K562 (cell line): ENCODE data around the gene S100A10. TPM values are rescaled to one million over a fixed set of nuclear protein-coding genes. Genes with fewer than 3 reads are reported as not detected.

Source experiments
- ATAC-seq: fragments of 200-7000 bp; cut with Tn5 transposase; 3 replicates; pipeline ENCODE4 v1.9.1; 2020; ENCODE audit warnings: moderate library complexity
- BruUV-seq: library from RNA; stranded (reverse); fragments of 400-500 nt; replicated peaks from 2 replicates; lab custom pipeline; 2021; lab: Mats Ljungman, UMichigan
- CTCF ChIA-PET: fragments of 300-600 bp; formaldehyde crosslinking; extraction: SDS; loops from one replicate; lab custom pipeline; 2021; ENCODE audit warnings: low intra/inter-chr PET ratio; lab: Yijun Ruan, JAX
- POLR2A ChIA-PET: fragments of 300-600, 350-650 bp; sonication (Branson Sonifier 250); formaldehyde crosslinking; extraction: SDS; loops from one replicate; lab custom pipeline; 2021; ENCODE audit warnings: antibody characterized with exemption, inconsistent platforms; lab: Yijun Ruan, JAX
- DNase-seq, 4 experiments: peaks; one replicate each; pipeline versions ENCODE4 v3.0.0 to v3.0.0-alpha.2; 2011 to 2018; ENCODE audit warnings: low spot score in 3 of 4, mixed read lengths in 3 of 4; ENCODE audit errors: extremely low read depth in 1 of 4
- FAIRE-seq: peaks from 2 replicates; lab custom pipeline; 2011; peaks lifted over from hg19 to GRCh38; lab: Jason Lieb, UNC
- H2AFZ ChIP-seq: 2 replicates; pipeline ENCODE4 v1.6.0; 2011; ENCODE audit warnings: low read depth, low read length, control low read depth, inconsistent platforms
- H3K27ac ChIP-seq: fragments of 200-600 bp; 3 replicates; pipeline ENCODE4 v1.8.0; 2011; ENCODE audit warnings: low read depth, mild to moderate bottlenecking, control low read depth, inconsistent platforms, low read length, moderate library complexity, mixed read lengths; ENCODE audit errors: extremely low read depth
- H3K27me3 ChIP-seq, 2 experiments: fragments of 300-600 bp in 1 of 2; 2 replicates in 1 of 2; 3 replicates in 1 of 2; pipeline versions ENCODE4 v1.6.0 to v1.8.0; 2011; ENCODE audit warnings: inconsistent platforms in 2 of 2, low read length in 2 of 2, mild to moderate bottlenecking in 1 of 2, mixed read lengths in 1 of 2, moderate library complexity in 1 of 2; ENCODE audit not compliant: control insufficient read depth in 2 of 2, insufficient read depth in 2 of 2
- H3K36me3 ChIP-seq: fragments of 300-600 bp; 3 replicates; pipeline ENCODE4 v1.8.0; 2011; ENCODE audit warnings: mild to moderate bottlenecking, low read length, inconsistent platforms; ENCODE audit not compliant: control insufficient read depth, insufficient read depth
- H3K4me1 ChIP-seq, 2 experiments: fragments of 200-600 bp in 1 of 2; replicated peaks in 1 of 2; 2 replicates in 1 of 2; 3 replicates in 1 of 2; pipeline versions ENCODE4 v1.5.1 to v1.8.0; 2011; ENCODE audit warnings: inconsistent platforms in 2 of 2, low read length in 2 of 2, mild to moderate bottlenecking in 1 of 2, mixed read lengths in 1 of 2, moderate library complexity in 1 of 2; ENCODE audit not compliant: control insufficient read depth in 2 of 2, insufficient read depth in 2 of 2
- H3K4me2 ChIP-seq: 2 replicates; pipeline ENCODE4 v1.6.1; 2011; ENCODE audit warnings: low read length, control low read depth, inconsistent platforms, mixed read lengths; ENCODE audit not compliant: insufficient read depth
- H3K4me3 ChIP-seq: fragments of 200-600 bp; sonication (generic), shearing (Covaris generic); 2 replicates; pipeline ENCODE4 v1.5.1; 2016; ENCODE audit warnings: control low read depth, inconsistent platforms
- H3K79me2 ChIP-seq: fragments of 200-600 bp; 3 replicates; pipeline ENCODE4 v1.8.0; 2011; ENCODE audit warnings: low read length, inconsistent platforms; ENCODE audit not compliant: control insufficient read depth, insufficient read depth
- H3K9ac ChIP-seq, 2 experiments: 2 replicates each; pipeline versions ENCODE4 v1.6.0 to v1.6.1; 2011; ENCODE audit warnings: low read depth in 2 of 2, low read length in 2 of 2, control low read depth in 1 of 2, inconsistent platforms in 1 of 2, mild to moderate bottlenecking in 1 of 2, mixed read lengths in 1 of 2; ENCODE audit not compliant: insufficient read depth in 1 of 2
- H3K9me1 ChIP-seq: one replicate; pipeline ENCODE4 v1.6.0; 2011; ENCODE audit warnings: inconsistent platforms, mild to moderate bottlenecking, low read length, moderate library complexity; ENCODE audit not compliant: control insufficient read depth, insufficient read depth
- H3K9me3 ChIP-seq: replicated peaks from 2 replicates; pipeline ENCODE4 v1.5.1; 2011; ENCODE audit warnings: low read depth, low read length, inconsistent platforms; ENCODE audit not compliant: control insufficient read depth, insufficient read depth
- H4K20me1 ChIP-seq: replicated peaks from 2 replicates; pipeline ENCODE4 v1.6.1; 2011; ENCODE audit warnings: low read length, inconsistent platforms, mixed read lengths; ENCODE audit not compliant: control insufficient read depth, insufficient read depth
- E2F8 ChIP-seq: fragments of 450-650 bp; IDR thresholded peaks from 2 replicates; pipeline ENCODE4 v1.7.1; 2018; ENCODE audit warnings: mild to moderate bottlenecking, low read depth; ENCODE audit not compliant: partially characterized antibody
- HEY1 ChIP-seq: fragments of 250-450 bp; sonication (Bioruptor Pico); IDR thresholded peaks from 2 replicates; pipeline ENCODE4 v1.5.0; 2020; ENCODE audit warnings: mild to moderate bottlenecking, moderate library complexity, borderline replicate concordance
- RFX1 ChIP-seq: fragments of 450-650 bp; IDR thresholded peaks from 2 replicates; pipeline ENCODE4 v1.6.1; 2016; ENCODE audit warnings: mild to moderate bottlenecking, moderate library complexity
- TBP ChIP-seq: optimal IDR thresholded peaks from 2 replicates; pipeline ENCODE3; 2011; ENCODE audit warnings: low read depth, low read length, improper control_type of control experiment
- ZBTB40 ChIP-seq, 2 experiments: fragments of 450-650 bp in 1 of 2; sonication (generic) in 1 of 2; formaldehyde crosslinking in 1 of 2; IDR thresholded peaks; 2 replicates each; pipeline versions ENCODE4 v1.7.1 to v1.9.0; 2016 to 2022; ENCODE audit warnings: inconsistent platforms in 1 of 2, mild to moderate bottlenecking in 1 of 2, missing genetic modification reagents in 1 of 2
- ZNF655 ChIP-seq: fragments of 250-450 bp; sonication (Bioruptor Pico); IDR thresholded peaks from 2 replicates; pipeline ENCODE4 v1.5.0; 2021
- WGBS: fragments of 100-300 bp; shearing (Covaris generic); methylation state at CpG from one replicate; pipeline ENCODE4 v1.1.6; 2016; ENCODE audit warnings: low coverage, mixed read lengths; ENCODE audit not compliant: insufficient coverage; ENCODE audit errors: missing lambda C conversion rate; 5-methylcytosine and 5-hydroxymethylcytosine counted together
- in situ Hi-C: fragments of 300-500 bp; cut with MboI; formaldehyde crosslinking; loops from 4 replicates; pipeline ENCODE4 v1.15.0; 2018; ENCODE audit warnings: inconsistent platforms, mixed read lengths
- intact Hi-C: fragments of 100-400 bp; cut with micrococcal nuclease; formaldehyde crosslinking; loops from 2 replicates; pipeline ENCODE4 v1.14.2; 2022
- polyA plus RNA-seq, 8 experiments: library from polyadenylated mRNA; depleted of rRNA in 4 of 8; stranded (reverse) in 5 of 8; unstranded in 3 of 8; fragments of >200 nt; fragmentation: Nextera tagmentation in 2 of 8; fragmentation: Illumina TruSeq in 1 of 8; extraction: Ambion mirVana in 2 of 8; extraction: Trizol in 1 of 8; gene quantifications; 2 replicates each; pipeline versions ENCODE4 v1.2.1 to v1.2.3, GENCODE V29; 2011 to 2014; ENCODE audit warnings: inconsistent platforms in 1 of 8, missing spikeins in 1 of 8
- total RNA-seq, 7 experiments: library from RNA; depleted of rRNA in 6 of 7; stranded (reverse); fragments of >200 nt in 6 of 7; fragmentation: Illumina TruSeq in 2 of 7; extraction: Trizol in 2 of 7; gene quantifications; 2 replicates each; pipeline versions ENCODE4 v1.2.1 to v1.2.3, GENCODE V29; 2011 to 2021; ENCODE audit warnings: low replicate concordance in 1 of 7

The S100A10 gene
- total and polyA plus RNA-seq, 9 of the 15 experiments (the other 6 are each of a cell fraction or from before 2014, with no cell fraction given) = 0.32 to 1.6 (median 0.50) TPM; not detected in 3

- intact Hi-C loops (no loop called here), in situ Hi-C loops (no loop called here)
- Histone ChIP-seq H2AFZ (no peak overlapping the region), H3K27ac (no peak overlapping the region), H3K79me2 (no peaks in the 10 kb centered on the region), H3K9ac (no peak overlapping the region), H3K4me1 (peaks cover 15 to 25% of the 10 kb centered on the region in 2 experiments), H3K36me3 (no peaks in the 10 kb centered on the region), H4K20me1 (peaks cover 4% of the 10 kb centered on the region; the same call in 1 of the 2 replicates), H3K9me1 (no peaks in the 10 kb centered on the region), H3K9me3 (no peaks in the 10 kb centered on the region), H3K4me3 (no peak overlapping the region), H3K4me2 (no peak overlapping the region), H3K27me3 (peaks cover 27 to 62% of the 10 kb centered on the region in 2 experiments)
- ChIA-PET CTCF (no interaction called here), POLR2A (interaction anchor here (0.8 to 1.8 kb wide), 6 partner anchors 9 to 59 kb away, joined by 3 to 5 read pairs (median 3); no protein-coding TSS in a partner anchor)
- ATAC-seq (no peak), FAIRE-seq (no peak), DNase-seq (no peak)
- TF ChIP-seq HEY1 (CRISPR knock-in tag) (no peak), ZBTB40 (IDR thresholded peaks at IDR 0.05) (no peak), ZBTB40 (CRISPR knock-in tag; IDR thresholded peaks at IDR 0.05) (no peak), E2F8 (no peak), RFX1 (no peak), TBP (no peak), ZNF655 (CRISPR knock-in tag) (no peak)
- BruUV-seq = no TSS peak
- 24% methylated on average over 6 of the region's 6 CpGs for WGBS
These were observed 4.3 kb downstream of the S100A10 start for GRCh38 chr1:151989211-151989862.
